ENCODE results near the gene EFCAB11.

DNA sequence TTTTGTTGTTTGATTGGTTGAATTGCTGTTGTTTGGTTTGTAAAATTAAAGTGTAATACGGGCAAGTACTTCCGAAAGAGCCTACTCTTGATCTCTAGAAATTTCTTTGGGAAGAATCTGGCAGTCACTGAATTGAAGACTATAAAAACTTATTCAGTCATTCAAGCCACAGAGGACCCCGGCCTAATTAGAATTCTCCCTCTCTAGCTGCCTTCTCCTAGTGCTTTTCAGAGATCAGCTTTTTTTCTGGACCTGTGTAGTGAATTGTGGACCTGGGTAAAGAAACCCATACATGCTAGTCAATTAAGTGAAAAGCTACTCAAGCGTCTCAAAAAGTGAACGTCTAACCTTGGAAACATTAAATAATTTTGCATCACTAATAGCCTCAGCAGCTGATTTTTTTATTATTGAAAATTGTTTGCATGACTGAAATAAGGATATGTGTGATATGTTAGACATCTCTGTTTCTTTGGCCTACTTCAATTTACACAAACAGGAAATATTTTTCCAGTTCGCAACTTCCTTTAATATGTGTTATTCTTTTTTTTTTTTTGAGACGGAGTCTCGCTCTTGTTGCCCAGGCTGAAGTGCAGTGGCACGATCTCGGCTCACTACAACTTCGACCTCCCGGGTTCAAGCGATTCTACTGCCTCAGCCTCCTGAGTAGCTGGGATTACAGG, 27.2 kb downstream of the EFCAB11 start:
- TF ChIP-seq, protein P1, sequence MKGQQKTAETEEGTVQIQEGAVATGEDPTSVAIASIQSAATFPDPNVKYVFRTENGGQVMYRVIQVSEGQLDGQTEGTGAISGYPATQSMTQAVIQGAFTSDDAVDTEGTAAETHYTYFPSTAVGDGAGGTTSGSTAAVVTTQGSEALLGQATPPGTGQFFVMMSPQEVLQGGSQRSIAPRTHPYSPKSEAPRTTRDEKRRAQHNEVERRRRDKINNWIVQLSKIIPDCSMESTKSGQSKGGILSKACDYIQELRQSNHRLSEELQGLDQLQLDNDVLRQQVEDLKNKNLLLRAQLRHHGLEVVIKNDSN (IDR thresholded peaks at IDR 0.05): no peak
- TF ChIP-seq, protein P2, sequence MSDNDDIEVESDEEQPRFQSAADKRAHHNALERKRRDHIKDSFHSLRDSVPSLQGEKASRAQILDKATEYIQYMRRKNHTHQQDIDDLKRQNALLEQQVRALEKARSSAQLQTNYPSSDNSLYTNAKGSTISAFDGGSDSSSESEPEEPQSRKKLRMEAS (IDR thresholded peaks at IDR 0.05): no peak
- TF ChIP-seq EP300 (IDR thresholded peaks at IDR 0.05; ENCODE audit: borderline replicate concordance): no peak
- TF ChIP-seq EGR1 (IDR thresholded peaks at IDR 0.05): no peak
